SIG-M5 (cell line): Measurements from ENCODE around the gene SH3D19.
"Not testable (repeated sequence)": the region's sequence is repeated elsewhere in the genome, so short reads cannot be mapped to it uniquely, and the experiment has no call there.

Experiments
- DNase-seq: peaks from one replicate; lab custom pipeline; 2025; lab: John Stamatoyannopoulos, UW

SH3D19 gene

GRCh38 chr4:151325111-151325948, at the start of gene SH3D19:
TSS of gene SH3D19 (minus strand) at chr4:151325605. CDS start at chr4:151325352, 253 bp downstream.
- DNase-seq: no peak

- DNase-seq: no peak
Measured at GRCh38 chr4:151362404-151363164, 37.2 kb upstream of the SH3D19 start.

GRCh38 chr4:151361966-151362365, 36.6 kb upstream of the SH3D19 start:
- no peak for DNase-seq

- DNase-seq: no peak
Measured at GRCh38 chr4:151361126-151361525, 35.7 kb upstream of the SH3D19 start.

- DNase-seq: no peak
Measured at GRCh38 chr4:151359576-151359975, 34.2 kb upstream of the SH3D19 start.

GRCh38 chr4:151358266-151358665, 32.9 kb upstream of the SH3D19 start:
- no peak for DNase-seq

GRCh38 chr4:151356510-151356909, 31.1 kb upstream of the SH3D19 start:
- no peak for DNase-seq

- no peak for DNase-seq
Measured at GRCh38 chr4:151355155-151355554, 29.8 kb upstream of the SH3D19 start.

- no peak for DNase-seq
Measured at GRCh38 chr4:151347490-151348235, 22.3 kb upstream of the SH3D19 start.

GRCh38 chr4:151344948-151345347, 19.5 kb upstream of the SH3D19 start:
- no peak for DNase-seq

- DNase-seq: no peak
Measured at GRCh38 chr4:151340751-151341385, 15.5 kb upstream of the SH3D19 start.

GRCh38 chr4:151339467-151339866, 14.1 kb upstream of the SH3D19 start:
- no peak for DNase-seq

- DNase-seq: no peak
Measured at GRCh38 chr4:151331276-151332042, 6.1 kb upstream of the SH3D19 start.

- DNase-seq: no peak
Measured at GRCh38 chr4:151329217-151330007, 4.0 kb upstream of the SH3D19 start.

GRCh38 chr4:151325949-151326246, 493 bp upstream of the SH3D19 start:
- no peak for DNase-seq

- no peak for DNase-seq
Measured at GRCh38 chr4:151324752-151325110, 674 bp downstream of the SH3D19 start.

- DNase-seq: no peak
Measured at GRCh38 chr4:151324124-151324751, 1.2 kb downstream of the SH3D19 start.

GRCh38 chr4:151323667-151324066, 1.7 kb downstream of the SH3D19 start:
- DNase-seq: no peak

- DNase-seq: no peak
Measured at GRCh38 chr4:151322570-151322969, 2.8 kb downstream of the SH3D19 start.

- DNase-seq: not testable (repeated sequence)
Measured at GRCh38 chr4:151322161-151322560, 3.2 kb downstream of the SH3D19 start.
